ENCODE results near the gene PRR35.
A peak's percentile ranks its signal among the peaks of the same experiment; 100 is the strongest.

The PRR35 gene

GRCh38 chr16:582218-582613, 22.0 kb downstream of the PRR35 start:
- no peak for DNase-seq

- no peak for DNase-seq
Measured at GRCh38 chr16:582614-583331, 22.6 kb downstream of the PRR35 start.

GRCh38 chr16:583470-583814, 23.2 kb downstream of the PRR35 start:
- no peak for DNase-seq

- DNase-seq: no peak
Measured at GRCh38 chr16:583815-584591, 23.8 kb downstream of the PRR35 start.

- DNase-seq: no peak
Measured at GRCh38 chr16:585351-585750, 25.2 kb downstream of the PRR35 start.

- no peak for DNase-seq
Measured at GRCh38 chr16:586047-586644, 26.0 kb downstream of the PRR35 start.

- DNase-seq: no peak
Measured at GRCh38 chr16:586645-587590, 26.7 kb downstream of the PRR35 start.

GRCh38 chr16:588639-588888, 28.4 kb downstream of the PRR35 start:
- no peak for DNase-seq

GRCh38 chr16:588889-589657, 28.9 kb downstream of the PRR35 start:
- peak; percentile 98 for DNase-seq

GRCh38 chr16:589658-590187, 29.5 kb downstream of the PRR35 start, which contains the start of gene RAB40C:
Gene RAB40C, plus strand, starts transcription at chr16:590066. Its CDS starts 226 bp downstream, at chr16:590292.
- peak; percentile 99 for DNase-seq

GRCh38 chr16:590188-590814, 30.1 kb downstream of the PRR35 start:
- DNase-seq: no peak

- no peak for DNase-seq
Measured at GRCh38 chr16:590815-591200, 30.6 kb downstream of the PRR35 start.

GRCh38 chr16:591231-591630, 31.0 kb downstream of the PRR35 start:
- DNase-seq: no peak

GRCh38 chr16:591892-592517, 31.8 kb downstream of the PRR35 start:
- DNase-seq: no peak

GRCh38 chr16:592518-593306, 32.5 kb downstream of the PRR35 start:
- DNase-seq: no peak

- DNase-seq: no peak
Measured at GRCh38 chr16:593406-593805, 33.2 kb downstream of the PRR35 start.

- no peak for DNase-seq
Measured at GRCh38 chr16:593807-594206, 33.6 kb downstream of the PRR35 start.

GRCh38 chr16:595094-595528, 34.9 kb downstream of the PRR35 start:
- DNase-seq: no peak

- DNase-seq: no peak
Measured at GRCh38 chr16:595942-596735, 35.9 kb downstream of the PRR35 start.
